GM19240 (cell line): ENCODE measurements around the gene ATAD3B.
"Not testable (repeated sequence)": the region's sequence is repeated elsewhere in the genome, so short reads cannot be mapped to it uniquely, and the experiment has no call there.

Experiments
- DNase-seq: peaks from one replicate; pipeline ENCODE4 v3.0.0; 2011; ENCODE audit warnings: low spot score; ENCODE audit not compliant: insufficient read length

Gene ATAD3B

GRCh38 chr1:1432951-1433803 is 38.4 kb upstream of the ATAD3B start:
- no peak for DNase-seq

- no peak for DNase-seq
These were observed 37.8 kb upstream of the ATAD3B start for GRCh38 chr1:1433804-1434130.

GRCh38 chr1:1434131-1434823 is 37.3 kb upstream of the ATAD3B start:
- DNase-seq, result no peak

DNA sequence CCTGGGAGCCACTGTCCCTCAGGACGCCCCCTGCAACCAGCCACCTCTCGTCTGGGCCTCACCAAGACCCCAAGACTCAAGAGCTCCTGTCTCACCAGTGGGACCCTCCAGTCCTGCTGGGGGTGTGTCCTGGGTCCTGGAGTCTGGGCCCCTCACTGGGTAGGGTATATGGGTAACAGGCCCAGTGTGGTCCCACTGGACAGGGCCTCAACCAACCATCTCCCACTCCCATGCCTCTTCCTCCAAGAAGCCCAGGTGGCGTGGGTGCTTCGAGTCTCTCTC is 36.8 kb upstream of the ATAD3B start:
- DNase-seq, result no peak

- peak; percentile 80 for DNase-seq
These were observed 36.3 kb upstream of the ATAD3B start, which contains the start of gene VWA1 for GRCh38 chr1:1435106-1435903. Gene VWA1, plus strand, starts transcription at chr1:1435690. Its CDS starts 59 bp downstream, at chr1:1435749.

GRCh38 chr1:1435911-1436629 is 35.5 kb upstream of the ATAD3B start:
- DNase-seq, result no peak

GRCh38 chr1:1436630-1437032 is 34.9 kb upstream of the ATAD3B start:
- DNase-seq, result no peak

- no peak for DNase-seq
These were observed 34.3 kb upstream of the ATAD3B start for GRCh38 chr1:1437033-1437903.

GRCh38 chr1:1437904-1438376 is 33.6 kb upstream of the ATAD3B start:
- no peak for DNase-seq

- DNase-seq, result no peak
These were observed 32.8 kb upstream of the ATAD3B start for GRCh38 chr1:1438531-1439381.

DNA sequence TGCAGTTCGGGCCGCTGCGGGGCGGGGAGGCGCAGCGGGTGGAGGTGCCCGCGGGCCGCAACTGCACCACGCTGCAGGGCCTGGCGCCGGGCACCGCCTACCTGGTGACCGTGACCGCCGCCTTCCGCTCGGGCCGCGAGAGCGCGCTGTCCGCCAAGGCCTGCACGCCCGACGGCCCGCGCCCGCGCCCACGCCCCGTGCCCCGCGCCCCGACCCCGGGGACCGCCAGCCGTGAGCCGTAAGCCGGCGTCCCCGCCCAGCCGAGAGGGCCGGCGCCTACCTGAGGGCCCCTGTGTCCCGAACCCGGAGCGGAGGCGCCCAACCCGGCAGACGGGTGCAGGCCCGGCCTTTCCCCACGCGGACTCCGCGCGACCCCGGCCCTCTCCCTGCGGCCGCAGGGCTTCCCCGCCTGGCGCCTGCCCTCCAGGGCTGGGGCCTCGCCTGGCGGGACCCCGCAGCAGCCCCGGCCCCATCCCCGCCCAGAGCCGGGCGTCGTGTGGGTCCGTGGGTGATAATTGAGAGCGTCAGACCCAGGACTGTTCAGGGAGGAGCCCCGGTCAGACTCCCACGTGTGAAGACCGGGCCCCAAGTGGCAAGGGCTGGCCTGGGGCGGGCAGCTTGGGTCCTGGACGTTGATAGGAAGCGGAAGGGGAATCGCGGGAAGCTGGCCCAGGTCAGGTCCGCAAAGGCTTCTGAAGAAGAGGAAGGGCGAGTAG is 31.9 kb upstream of the ATAD3B start:
- DNase-seq, result no peak

DNA sequence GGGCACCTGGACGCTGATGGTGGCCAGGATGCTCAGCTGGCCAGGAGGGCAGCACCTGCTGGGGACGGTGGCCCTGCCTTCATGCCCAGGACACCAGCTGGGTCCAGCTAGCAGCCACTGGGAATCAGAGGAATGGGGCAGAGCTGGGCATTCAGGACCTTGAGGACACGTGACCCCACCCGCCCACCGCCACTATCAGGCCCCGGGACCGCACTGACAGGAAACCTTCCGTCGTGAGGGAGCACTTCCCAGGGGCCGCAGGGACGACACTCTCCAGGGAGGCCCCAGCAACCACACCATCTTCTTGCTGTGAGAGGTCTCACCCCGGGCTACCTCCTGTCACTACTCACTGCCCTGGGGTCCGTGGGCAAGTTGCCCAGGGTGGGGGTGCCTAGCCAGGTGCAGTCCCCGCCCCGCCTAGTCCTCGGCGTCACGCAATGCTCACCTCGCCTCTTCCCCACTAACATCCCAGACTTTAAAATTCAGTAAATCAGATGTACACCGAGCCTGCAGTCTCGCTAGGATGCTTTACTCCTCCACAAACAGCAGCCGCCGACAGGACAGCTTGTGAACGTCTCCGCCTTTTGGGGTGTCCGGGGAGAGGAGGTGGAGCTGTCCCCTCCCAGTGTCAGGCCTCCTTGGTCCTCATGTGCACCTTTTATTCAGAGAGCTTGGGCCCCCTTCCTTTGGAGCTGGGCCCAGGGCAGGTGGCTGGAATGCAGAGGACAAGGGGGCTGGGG is 31.1 kb upstream of the ATAD3B start:
- DNase-seq, result no peak

GRCh38 chr1:1441002-1441888 is 30.3 kb upstream of the ATAD3B start:
- peak; percentile 93 for DNase-seq

DNA sequence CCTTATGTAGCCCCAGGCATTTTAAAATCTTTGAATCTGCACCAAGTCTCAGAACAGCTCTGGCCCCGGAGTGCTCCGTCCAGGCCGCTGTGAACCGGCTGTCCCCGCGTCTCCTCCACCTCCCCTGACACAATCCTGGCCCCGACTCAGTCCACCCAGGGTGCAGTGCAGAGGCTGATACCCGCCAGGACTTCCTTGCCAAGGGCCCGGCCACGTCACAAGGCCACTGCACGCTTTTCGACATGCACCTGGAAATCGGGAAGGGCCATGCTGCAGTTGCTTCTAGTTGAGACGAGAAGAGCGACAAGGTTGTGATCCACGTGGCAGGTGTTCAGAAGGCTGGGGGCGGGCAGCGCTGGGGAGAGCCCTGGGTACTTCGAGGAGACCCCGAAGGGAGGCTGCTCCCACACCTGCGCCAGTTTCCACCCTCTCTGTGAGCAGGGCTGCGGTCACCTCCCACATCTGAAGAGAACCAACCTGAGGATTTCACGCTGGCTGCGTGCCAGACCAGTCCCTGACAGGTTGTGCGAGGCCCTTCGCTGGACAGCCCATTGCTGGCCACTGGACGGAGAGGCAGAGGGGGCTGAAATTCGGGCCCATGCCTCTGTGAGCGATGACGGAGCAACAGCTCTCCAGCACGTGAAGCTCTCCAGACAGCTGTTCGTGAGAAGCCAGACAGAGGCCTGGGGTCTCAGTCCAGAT is 29.3 kb upstream of the ATAD3B start:
- no peak for DNase-seq

DNA sequence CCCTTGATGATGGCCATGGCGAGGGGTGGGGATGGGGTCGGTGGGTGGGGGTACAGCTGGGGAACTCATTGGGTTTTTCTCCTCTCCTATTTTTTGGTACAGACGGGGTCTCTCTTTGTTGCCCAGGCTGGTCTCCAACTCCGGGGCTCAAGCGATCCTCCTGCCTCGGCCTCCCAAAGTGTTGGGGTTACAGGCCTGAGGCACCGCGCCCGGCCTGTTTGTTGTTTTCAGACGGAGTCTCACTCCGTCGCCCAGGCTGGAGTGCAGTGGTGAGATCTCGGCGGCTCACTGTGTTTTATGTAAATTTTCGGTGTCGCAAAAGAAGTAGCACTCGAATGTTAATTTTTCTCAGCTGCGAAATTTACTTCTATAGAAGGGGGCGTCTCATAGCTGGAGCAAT is 24.9 kb upstream of the ATAD3B start:
- not testable (repeated sequence) for DNase-seq

GRCh38 chr1:1449099-1449739 is 22.3 kb upstream of the ATAD3B start, which contains the start of gene ATAD3C:
Gene ATAD3C, plus strand, starts transcription at chr1:1449689. Its CDS starts 995 bp downstream, at chr1:1450684.
- DNase-seq, result no peak
